SIG-M5 (cell line): ENCODE data around the gene NFATC4.

Source experiments
- DNase-seq: peaks from one replicate; lab custom pipeline; 2025; lab: John Stamatoyannopoulos, UW

The NFATC4 gene

GRCh38 chr14:24388474-24389179 lies 20.6 kb downstream of the NFATC4 start:
- DNase-seq = no peak

GRCh38 chr14:24389226-24389848 lies 21.4 kb downstream of the NFATC4 start:
- no peak for DNase-seq

- DNase-seq = no peak
Observed at GRCh38 chr14:24390701-24391468, 22.9 kb downstream of the NFATC4 start.

GRCh38 chr14:24392325-24393091 lies 24.5 kb downstream of the NFATC4 start:
- DNase-seq = no peak

GRCh38 chr14:24394275-24394674 lies 26.3 kb downstream of the NFATC4 start:
- no peak for DNase-seq

GRCh38 chr14:24395609-24396582 lies 27.9 kb downstream of the NFATC4 start:
- DNase-seq = no peak

- no peak for DNase-seq
Observed at GRCh38 chr14:24397639-24398292, 29.8 kb downstream of the NFATC4 start.

GRCh38 chr14:24398293-24398652 lies 30.3 kb downstream of the NFATC4 start:
- DNase-seq = no peak

GRCh38 chr14:24398653-24399446 lies 30.9 kb downstream of the NFATC4 start, which contains the start of gene NYNRIN:
TSS of gene NYNRIN (plus strand) at chr14:24399003. CDS start at chr14:24399247, 244 bp downstream.
- no peak for DNase-seq

- no peak for DNase-seq
Observed at GRCh38 chr14:24399447-24399822, 31.5 kb downstream of the NFATC4 start.

- no peak for DNase-seq
Observed at GRCh38 chr14:24399999-24400718, 32.2 kb downstream of the NFATC4 start.

GRCh38 chr14:24401810-24402702 lies 34.1 kb downstream of the NFATC4 start:
- no peak for DNase-seq

GRCh38 chr14:24403294-24403998 lies 35.5 kb downstream of the NFATC4 start:
- no peak for DNase-seq

- no peak for DNase-seq
Observed at GRCh38 chr14:24404814-24405213, 36.8 kb downstream of the NFATC4 start.

GRCh38 chr14:24406416-24406815 lies 38.4 kb downstream of the NFATC4 start:
- no peak for DNase-seq

GRCh38 chr14:24407608-24408325 lies 39.8 kb downstream of the NFATC4 start:
- no peak for DNase-seq

GRCh38 chr14:24408764-24409163 lies 40.8 kb downstream of the NFATC4 start:
- no peak for DNase-seq
